MM.1S (cell line): ENCODE measurements around the gene CCDC188.

ENCODE experiments used
- CTCF ChIP-seq: fragments of 300-600 bp; sonication (generic); IDR thresholded peaks from 2 replicates; pipeline ENCODE4 v1.5.1; 2016; ENCODE audit warnings: antibody characterized with exemption, low read length, mixed read lengths
- EZH2 ChIP-seq: fragments of 300-600 bp; sonication (generic); optimal IDR thresholded peaks from 2 replicates; pipeline ENCODE3; 2017; ENCODE audit warnings: low read depth, mild to moderate bottlenecking, antibody characterized with exemption, low read length, mixed read lengths
- EZH2phosphoT487 ChIP-seq: fragments of 300-600 bp; sonication (generic); IDR thresholded peaks from 2 replicates; pipeline ENCODE4 v1.6.1; 2018; ENCODE audit warnings: antibody characterized with exemption, low read length

GRCh38 chr22:20173246-20173645 is 22.4 kb upstream of the CCDC188 start:
- TF ChIP-seq EZH2phosphoT487, result no peak
- no peak for TF ChIP-seq CTCF
- TF ChIP-seq EZH2, result no peak
